Fibroblast of skin of left quadriceps (primary cell): ENCODE results near the gene SETMAR.
"Not testable (repeated sequence)": the region's sequence is repeated elsewhere in the genome, so short reads cannot be mapped to it uniquely, and the experiment has no call there.

Experiments
- DNase-seq, 2 experiments: peaks; one replicate each; pipeline ENCODE4 v3.0.0-alpha.2; 2013; ENCODE audit warnings: low read depth in 2 of 2

The SETMAR gene

DNA sequence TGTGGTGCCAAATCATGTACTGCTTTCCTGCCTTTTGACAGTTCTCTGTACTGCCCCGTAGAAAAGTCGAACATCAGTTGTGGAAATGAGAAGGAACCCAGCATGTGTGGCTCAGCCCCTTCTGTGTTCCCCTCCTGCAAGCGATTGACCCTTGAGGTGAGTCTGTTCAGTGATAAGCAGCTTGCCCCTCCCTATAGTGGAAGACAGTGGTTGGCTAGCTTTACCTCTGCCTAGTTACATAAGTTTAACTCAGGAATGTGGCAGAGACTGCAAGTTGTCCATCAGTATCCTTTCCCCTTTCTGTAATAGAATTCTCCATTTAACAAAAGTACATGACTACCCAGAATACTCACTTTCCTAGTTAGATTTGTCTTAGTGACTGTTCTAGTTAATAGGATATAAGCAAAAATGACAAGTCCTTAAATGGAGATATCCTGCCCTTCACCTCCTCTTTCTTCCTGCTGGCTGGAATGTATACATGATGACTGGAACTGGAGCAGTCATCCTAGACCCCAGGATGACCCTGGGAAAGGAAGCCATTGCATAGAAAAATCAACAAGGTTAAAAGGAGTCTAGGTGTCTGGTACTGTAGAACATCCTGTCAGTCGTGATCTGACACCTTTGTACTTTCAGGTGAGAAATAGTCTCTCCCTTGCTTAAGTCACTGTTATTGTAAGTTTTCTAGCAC lies 10.6 kb downstream of the SETMAR start:
- no peak for DNase-seq

DNA sequence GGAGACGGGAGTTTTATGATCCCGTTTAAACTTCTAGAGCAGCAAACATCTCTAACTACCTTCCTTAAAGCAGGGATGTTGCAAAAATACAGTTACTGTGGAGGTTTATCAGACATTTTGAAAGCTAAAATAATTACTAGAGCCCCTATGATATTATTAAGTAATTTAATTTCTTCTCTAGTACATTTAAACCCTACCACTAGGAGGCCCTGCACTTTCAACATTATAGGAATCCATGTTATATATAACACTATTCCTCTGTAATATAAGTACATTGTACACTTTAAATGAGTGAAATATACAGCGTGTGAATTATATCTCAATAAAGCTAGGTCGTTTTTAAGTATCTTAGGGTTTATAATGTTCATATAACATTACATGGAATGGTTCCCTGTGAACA lies 11.5 kb downstream of the SETMAR start:
- DNase-seq, result no peak

DNA sequence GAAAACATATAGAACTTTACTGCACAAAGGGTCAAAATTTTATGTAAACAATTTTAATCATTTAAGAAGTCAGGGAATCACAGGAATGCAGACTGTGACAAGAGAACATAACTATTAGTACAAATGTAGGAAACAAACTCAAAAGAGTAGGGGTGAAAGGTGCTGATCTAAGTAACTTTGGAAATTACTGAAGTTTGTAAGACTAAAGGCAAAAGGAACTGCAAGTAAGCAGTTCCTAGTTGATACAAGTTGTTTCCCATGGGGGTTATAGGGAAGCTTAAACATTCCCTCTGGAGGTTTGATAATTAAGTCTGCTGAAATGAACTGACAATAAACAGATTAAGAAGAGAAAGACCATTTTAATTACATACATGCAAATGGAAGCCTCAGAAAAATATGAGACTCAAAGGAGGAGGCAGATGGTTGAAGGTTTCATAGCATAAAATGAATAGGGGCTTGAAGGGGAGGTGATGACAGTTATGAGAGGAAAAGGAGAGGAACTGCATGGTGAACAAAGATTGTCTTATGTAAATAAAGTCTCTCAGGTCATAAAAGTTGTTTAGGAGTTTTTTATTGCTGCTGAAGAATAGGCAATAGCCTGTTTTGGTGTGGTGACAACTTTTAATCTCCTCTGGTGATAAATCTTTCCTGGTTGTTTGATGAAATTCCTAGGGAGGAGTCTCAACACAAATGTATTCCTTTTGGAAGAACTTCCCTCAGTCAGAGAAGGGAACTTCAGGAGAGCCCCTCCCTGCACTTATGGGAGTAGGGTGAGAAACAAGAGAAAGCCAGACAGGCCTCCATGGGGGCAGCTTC lies 17.1 kb downstream of the SETMAR start:
- peak; percentile 38 to 39 for DNase-seq

DNA sequence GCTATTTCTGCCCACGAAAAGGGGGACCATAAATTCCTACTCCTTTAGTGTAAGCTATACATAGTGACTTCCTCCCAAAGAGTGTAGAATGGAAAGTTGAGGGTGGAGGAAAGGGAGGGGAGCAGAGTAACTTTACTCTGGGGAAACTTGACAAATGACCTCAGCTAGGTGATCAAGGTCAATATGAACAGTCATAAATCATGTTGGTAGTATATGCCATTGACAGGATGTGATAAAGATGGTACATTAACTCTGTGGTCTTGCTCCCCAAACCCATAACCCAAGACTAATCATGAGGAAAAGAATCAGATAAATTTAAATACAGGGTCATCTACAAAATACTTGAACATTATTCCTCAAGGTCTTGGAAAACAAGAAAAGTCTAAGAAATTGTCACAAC lies 18.6 kb downstream of the SETMAR start:
- DNase-seq, result no peak

DNA sequence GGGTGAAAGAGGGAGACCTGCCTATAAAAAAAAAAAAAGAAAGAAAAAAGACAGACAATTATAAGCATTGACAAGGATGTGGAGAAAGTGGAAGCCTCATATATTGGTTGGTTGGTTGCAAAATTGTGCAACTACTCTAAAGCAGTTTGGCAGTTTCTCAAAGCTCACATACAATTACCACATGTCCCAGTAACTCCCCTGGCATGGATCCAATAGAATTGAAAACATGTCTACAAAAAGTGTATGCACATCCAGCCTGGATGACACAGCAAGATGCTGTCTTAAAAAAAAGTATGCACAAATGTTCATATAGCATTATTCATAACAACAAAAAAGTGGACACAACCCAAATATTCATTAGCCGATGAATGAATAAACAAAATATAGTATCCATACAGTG lies 19.5 kb downstream of the SETMAR start:
- DNase-seq, result peak; percentile 89 to 90

DNA sequence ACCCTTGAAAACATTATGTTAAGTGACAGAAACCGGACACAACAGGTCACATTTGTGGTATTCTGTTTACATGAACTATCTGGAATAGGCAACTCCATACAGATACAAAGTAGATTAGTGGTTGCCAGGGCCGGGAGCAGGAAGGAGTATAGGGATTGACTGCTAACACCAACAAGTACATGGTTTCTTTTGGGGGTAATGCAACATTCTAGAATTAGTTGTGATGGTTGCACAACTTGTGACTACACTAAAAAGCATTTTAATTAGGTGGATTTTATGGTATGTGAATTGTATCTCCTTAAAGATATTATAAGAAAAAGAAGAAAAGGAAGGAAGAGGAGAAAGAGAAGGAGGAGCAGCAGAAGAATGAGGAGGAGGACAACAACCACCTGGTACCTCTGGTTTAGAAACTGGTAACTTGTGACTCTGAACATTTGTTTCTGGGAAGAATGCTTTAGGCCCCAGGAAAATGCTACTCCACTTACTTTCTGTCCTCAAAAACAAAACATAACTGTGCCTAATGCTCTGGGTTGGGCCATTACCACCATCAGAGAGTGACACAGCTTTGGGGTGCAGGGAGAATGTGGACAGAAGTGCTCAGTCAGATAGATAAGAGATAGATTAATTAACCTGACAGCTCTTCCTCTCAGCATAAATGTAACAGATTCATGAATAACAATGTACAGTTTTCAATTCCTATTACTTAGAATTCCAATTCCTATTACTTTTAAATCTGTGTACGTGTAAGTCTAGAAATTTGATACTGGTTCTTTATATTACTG lies 20.3 kb downstream of the SETMAR start:
- DNase-seq, result peak in 1 of 2 experiments; percentile 20

DNA sequence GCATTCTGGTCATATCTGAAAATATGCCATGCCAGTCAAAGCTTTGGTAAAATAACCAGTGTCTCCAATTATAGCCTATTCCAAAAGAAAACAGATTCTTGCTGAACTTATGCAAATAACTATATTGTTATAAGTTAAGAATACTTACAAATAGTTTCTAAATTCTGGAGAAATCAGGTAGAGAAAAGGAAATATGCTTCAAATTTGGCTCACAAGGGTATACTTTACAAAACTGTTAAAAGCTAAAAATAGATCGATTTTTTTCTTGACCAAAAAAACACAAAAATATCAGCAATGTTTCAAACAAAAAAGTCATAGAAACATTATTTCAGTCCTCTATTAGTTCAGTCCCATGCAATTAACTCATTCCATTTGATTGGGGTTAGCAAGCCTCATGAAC lies 23.7 kb downstream of the SETMAR start:
- DNase-seq, result no peak

DNA sequence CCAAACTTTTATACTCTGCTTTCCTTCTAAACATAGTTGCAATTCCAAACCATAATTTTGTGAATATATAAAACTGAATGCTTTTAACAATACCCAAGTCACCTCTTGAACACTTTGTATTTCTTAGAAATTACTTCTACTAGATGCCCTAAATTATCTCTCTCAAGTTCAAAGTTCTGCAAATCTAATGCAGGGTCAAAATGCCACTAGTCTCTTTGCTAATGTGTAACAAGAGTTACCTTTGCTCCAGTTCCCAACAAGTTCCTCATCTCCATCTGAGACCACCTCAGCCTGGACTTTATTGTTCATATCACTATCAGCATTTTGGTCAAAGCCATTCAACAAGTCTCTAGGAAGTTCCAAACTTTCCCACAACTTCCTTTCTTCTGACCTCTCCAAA lies 26.6 kb downstream of the SETMAR start:
- DNase-seq, result not testable (repeated sequence)

DNA sequence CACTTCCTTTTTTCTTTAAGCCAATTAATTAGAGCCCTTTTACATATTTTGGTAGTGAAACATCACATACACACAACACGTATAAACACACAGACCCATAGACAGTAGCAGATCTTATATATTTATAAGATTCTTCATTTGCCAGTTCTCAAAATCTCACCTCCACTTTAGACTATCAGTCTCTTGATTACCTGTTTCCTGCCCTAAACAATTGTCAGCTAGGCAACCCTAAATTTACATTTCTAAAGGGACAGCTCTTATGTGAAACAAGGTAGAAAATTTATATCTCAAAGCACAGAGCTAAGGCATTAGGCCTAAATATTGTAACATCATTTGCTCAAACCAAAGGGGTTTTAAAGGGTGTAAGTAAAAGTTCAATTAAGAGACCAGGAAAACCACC lies 28.9 kb downstream of the SETMAR start:
- no peak for DNase-seq

DNA sequence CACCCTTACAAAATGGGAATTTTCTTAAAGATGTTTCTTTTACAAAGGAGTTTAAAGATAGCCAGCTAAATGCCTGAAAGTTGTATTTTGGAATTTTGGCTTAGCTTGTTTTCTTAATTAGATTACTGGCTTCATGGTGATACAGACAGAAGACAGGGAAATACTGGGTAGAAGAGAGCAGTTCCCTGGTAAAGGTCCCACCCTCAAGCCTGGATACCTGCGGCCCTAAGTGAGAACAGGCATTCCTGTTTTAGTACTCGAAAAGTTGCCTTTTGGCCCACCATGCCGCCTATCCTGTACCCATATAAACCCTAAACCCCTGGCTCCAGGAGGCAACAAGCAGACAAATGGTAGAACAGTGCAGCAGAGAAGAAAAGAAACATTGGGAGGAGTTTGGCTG lies 29.4 kb downstream of the SETMAR start:
- DNase-seq, result no peak

DNA sequence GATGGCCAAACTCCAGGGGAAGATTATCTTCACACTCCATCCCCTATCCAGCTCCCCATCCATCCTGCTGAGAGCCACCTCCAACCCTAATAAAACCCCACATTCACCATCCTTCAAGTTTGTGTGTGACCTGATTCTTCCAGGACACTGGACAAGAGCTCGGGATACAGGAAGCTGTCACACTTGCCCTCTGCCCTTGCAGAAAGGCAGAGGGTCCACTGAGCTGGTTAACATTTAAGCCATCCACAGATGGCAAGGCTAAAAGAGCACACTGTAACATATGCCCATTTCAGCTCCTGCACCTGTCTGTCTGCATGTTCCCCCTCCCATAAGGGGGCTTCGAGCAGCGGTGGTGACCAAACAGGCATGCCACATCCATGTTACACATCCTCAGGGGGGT lies 29.8 kb downstream of the SETMAR start:
- no peak for DNase-seq

DNA sequence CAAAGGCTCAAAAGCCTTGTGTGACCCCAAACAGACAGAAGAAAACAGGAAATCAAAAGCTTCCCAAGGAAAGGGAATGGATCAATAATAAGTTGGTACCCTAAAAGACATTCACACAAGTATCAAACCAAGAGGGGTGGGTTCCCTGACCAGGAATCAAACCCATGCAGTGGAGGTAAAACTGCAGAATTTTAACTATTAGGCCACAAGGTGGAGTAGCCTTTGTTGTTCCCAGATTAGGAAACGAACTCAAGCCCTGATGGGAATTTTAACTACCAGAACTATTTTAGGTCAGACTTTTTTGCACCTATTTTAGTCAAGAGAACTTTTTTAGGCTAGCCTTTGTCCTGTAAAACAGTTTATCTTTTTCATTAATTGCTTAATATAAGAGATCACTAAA lies 31.4 kb downstream of the SETMAR start:
- DNase-seq, result no peak

DNA sequence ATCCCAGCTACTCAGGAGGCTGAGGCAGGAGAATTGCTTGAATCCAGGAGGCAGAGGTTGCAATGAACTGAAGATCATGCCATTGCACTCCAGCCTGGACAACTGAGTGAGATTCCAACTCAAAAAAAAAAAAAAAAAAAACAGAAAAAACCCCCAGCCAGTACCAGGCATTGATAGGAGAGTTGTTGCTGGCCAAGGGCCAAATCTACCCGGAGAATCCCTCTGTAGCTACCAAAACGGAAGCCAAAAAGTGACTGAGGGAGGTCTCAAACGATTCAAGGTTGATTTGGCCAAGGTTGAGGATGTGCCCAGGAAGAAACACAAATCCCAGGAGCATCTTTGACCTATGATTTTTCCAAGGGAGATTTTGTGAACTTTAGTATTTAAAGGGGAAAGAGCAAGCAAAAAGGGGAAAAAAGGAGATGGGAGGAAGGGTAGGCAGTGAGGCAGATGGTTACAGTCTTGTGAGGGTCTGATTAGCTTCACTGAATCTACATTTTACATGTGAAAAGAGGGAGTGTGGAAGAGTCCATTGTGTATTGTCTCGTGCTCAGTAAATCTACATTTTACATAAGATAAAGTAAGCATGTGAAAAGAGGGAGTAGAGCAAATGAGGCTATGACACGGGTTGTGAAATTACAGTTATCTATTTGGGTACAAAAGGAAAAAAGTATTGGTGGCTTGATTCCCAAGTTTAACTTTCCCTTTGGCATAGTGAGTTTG lies 32.8 kb downstream of the SETMAR start:
- DNase-seq, result no peak

DNA sequence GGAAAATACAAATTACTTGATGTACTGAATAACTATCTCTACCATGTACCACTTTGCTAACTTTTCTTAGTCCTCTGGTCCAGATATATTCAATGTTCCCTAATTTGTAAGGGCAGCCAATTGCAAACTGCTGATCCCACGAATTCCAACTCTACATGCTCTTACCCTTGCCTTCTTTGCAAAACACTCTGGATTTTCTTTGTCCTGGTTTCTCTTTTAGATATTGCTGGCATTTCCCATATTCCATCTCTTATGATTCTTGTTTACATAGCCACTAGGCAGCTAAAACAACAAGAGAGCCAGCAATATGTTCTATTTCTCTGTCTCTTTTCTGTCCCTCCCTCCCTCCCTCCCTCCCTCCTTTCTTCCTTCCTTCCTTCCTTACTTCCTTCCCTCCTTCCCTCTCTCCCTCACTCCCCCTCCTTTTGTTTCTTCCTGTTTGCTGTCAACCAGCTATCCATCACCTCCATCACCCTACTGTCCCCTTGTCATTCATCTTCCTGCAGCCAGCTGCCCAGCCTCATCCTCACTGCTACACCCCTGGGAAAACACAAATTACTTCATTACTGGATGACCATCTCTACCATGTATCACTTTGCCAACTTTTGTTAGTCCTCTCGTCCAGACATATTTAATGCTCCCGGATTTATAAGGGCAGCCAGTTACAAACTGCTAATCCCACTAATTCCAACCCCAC lies 33.8 kb downstream of the SETMAR start:
- DNase-seq, result no peak

DNA sequence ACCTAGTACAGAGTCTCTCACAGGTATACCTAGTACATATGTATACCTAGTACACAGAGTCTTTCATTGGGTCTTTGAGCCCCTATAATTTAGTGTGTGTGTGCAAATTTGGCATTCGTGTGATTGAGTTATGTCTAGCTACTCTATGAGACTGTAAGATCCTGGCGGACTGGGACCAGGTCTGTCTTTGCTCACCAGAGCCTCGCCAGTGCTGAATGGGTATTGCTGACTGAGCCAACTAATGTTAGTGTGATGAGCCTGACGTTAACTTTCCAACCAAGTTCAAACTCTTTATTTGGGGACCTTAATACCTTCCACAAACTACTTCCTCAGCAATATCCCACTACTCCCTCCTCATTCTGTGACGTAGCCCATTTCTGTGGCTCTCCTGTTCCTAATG lies 35.6 kb downstream of the SETMAR start:
- no peak for DNase-seq

DNA sequence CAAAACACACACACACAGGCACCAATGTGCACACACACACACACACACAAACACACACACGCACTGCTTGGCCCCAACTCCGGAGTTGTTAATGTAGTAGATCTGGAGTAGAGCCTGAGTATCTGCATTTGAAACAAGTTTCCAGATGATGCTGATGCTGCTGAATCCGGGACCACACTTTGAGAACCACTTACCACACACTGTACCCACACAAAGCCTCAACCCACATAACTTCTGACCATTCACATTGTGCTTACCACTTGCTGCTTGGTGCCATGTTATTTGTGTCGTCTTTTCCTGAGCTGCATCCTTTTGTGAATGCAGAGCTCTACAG lies 36.9 kb downstream of the SETMAR start:
- no peak for DNase-seq

DNA sequence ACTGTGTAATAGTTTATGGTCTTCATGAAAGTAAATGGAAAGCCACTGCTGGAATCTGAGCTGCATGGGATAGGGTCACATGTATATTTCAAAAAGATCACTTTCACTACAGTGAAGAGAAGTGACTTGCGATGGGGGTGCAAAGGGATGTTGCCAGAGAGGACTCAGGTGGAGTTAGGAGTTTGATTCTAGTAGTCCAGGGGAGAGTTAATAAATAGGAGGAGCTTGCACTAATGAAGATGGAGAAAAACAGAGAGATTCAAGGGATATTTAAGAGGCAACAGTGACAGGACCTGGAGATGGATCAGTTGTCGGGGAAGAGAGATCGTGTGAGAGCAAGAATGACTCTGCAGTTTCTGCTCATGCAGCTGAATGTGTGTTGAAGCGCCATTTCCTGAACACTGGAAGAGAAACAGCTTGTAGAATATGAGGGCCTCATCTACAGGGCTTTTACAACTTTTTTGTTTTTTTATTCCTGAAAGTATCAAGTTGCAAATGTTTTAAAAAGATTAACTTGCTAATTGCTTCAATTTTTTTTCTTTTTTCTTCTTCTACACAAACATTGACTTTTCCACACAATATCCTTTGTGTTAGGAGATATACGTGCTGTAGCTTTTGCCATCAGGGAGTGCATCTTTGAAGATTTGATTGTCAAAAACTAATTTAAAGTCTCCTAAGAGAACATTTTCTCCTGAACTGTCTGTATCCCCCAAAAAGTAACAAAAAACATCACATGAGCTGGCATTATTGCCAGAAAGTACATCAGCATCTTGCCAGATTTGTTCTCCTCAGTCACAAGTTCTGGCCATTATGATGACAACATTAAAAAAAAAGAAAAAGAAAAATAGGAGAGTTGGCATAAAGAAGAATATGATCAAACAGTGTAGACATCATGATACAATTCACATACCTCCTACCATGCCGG lies 37.5 kb downstream of the SETMAR start:
- DNase-seq, result no peak

DNA sequence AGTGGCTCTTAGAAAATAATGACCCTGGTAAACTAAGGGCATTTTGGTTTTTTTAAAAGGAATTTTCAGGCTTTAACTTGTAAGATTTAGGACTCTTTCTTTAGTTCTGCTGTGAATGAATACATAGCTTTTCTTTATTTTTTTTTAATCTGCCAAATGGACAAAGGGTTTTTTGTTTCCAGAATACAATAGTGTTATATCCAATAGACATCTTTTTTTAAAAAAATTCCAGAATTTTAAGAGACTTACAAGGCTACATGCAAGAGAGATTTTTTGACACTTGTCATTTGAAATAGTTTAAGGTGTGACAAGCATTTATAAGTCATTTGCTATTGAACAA lies 38.1 kb downstream of the SETMAR start:
- DNase-seq, result no peak

DNA sequence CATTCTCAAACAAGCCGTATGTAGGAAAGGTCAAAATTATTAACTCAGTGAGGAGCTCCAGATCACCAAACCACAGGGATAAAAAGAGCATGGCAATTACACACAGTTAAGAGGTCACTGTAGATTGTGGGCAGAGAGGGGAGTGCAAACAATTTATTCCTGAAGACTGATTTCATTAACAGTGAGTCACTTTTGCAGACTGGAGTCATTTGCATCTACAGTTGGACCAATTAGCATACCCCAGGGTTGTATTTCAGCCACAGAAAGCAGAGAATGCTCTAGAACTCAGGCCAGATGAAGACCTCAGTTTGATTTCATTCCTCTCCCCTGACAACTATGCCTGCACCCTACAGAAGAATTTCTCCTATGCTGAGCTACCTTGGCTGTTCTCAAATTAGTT lies 40.1 kb downstream of the SETMAR start:
- peak; percentile 35 to 39 for DNase-seq

DNA sequence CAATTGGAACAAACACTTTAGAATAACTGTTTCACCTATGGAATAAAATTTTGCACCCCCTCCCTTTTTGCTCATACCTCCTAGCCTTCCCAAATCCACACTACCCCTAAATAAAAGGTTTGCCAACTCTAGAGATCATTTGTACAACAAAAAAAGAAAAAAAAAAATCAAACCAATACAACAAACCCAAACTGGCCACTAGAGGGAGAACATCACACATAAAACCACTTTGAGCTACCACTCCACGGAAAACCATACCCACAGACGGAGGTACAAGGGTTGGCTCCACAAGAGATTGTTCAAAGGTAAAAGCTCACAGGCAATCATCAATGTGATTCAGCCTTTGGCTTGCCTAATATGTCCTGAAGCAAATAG lies 47.6 kb downstream of the SETMAR start:
- DNase-seq, result peak; percentile 28 to 31
